GM23338 (cell line): Measurements from ENCODE around the gene NRN1L. TPM values are rescaled to one million over a fixed set of nuclear protein-coding genes. Genes with fewer than 3 reads are reported as not detected.

ENCODE experiments used
- ATAC-seq: fragments of 200-7000 bp; cut with Tn5 transposase; 3 replicates; pipeline ENCODE4 v1.9.1; 2020
- DNase-seq: peaks from one replicate; pipeline ENCODE4 v3.0.0-alpha.2; 2015; ENCODE audit warnings: low spot score
- H2AFZ ChIP-seq: fragments of 200-600 bp; sonication (generic); 2 replicates; pipeline ENCODE4 v1.8.0; 2016; ENCODE audit warnings: antibody characterized with exemption, mild to moderate bottlenecking, moderate library complexity
- H3F3A ChIP-seq: fragments of 200-600 bp; sonication (generic); replicated peaks from 2 replicates; pipeline ENCODE4 v1.8.0; 2017; ENCODE audit warnings: antibody characterized with exemption, mixed run types, low read depth
- H3K27ac ChIP-seq: fragments of 200-600 bp; sonication (generic); 2 replicates; pipeline ENCODE4 v1.6.1; 2016; ENCODE audit warnings: low read depth
- H3K27me3 ChIP-seq: fragments of 200-600 bp; sonication (generic); 2 replicates; pipeline ENCODE4 v1.8.0; 2016; ENCODE audit warnings: mild to moderate bottlenecking, mixed run types, moderate library complexity; ENCODE audit not compliant: insufficient read depth
- H3K36me3 ChIP-seq: fragments of 200-600 bp; sonication (generic); 2 replicates; pipeline ENCODE4 v1.8.0; 2016; ENCODE audit warnings: mild to moderate bottlenecking; ENCODE audit not compliant: insufficient read depth
- H3K4me1 ChIP-seq: fragments of 200-600 bp; sonication (generic); 2 replicates; pipeline ENCODE4 v1.8.0; 2016; ENCODE audit warnings: mild to moderate bottlenecking, moderate library complexity; ENCODE audit not compliant: insufficient read depth
- H3K4me2 ChIP-seq: fragments of 200-600 bp; sonication (generic); 2 replicates; pipeline ENCODE4 v1.7.1; 2017; ENCODE audit warnings: mixed run types
- H3K4me3 ChIP-seq: fragments of 200-600 bp; sonication (generic); 2 replicates; pipeline ENCODE4 v1.6.1; 2016; ENCODE audit warnings: mixed run types
- H3K79me2 ChIP-seq: fragments of 200-600 bp; sonication (generic); replicated peaks from 2 replicates; pipeline ENCODE4 v1.8.0; 2017; ENCODE audit warnings: mild to moderate bottlenecking; ENCODE audit not compliant: insufficient read depth
- H3K9me2 ChIP-seq: fragments of 200-600 bp; sonication (generic); 2 replicates; pipeline ENCODE4 v1.8.0; 2017; ENCODE audit not compliant: insufficient read depth
- H4K20me1 ChIP-seq: fragments of 200-600 bp; sonication (generic); replicated peaks from 2 replicates; pipeline ENCODE4 v1.8.0; 2017; ENCODE audit warnings: mild to moderate bottlenecking; ENCODE audit not compliant: insufficient read depth
- H3K27ac Mint-ChIP-seq: 2 replicates; pipeline ENCODE4 v1.8.0; 2020; ENCODE audit warnings: inconsistent platforms, mild to moderate bottlenecking, moderate library complexity, mixed read lengths
- H3K27me3 Mint-ChIP-seq: 3 replicates; pipeline ENCODE4 v1.8.0; 2022; ENCODE audit warnings: low read depth, mild to moderate bottlenecking, moderate library complexity, mixed read lengths, inconsistent platforms; ENCODE audit not compliant: insufficient read depth, poor library complexity
- H3K36me3 Mint-ChIP-seq: 3 replicates; pipeline ENCODE4 v1.8.0; 2021; ENCODE audit warnings: low read depth, mild to moderate bottlenecking, inconsistent platforms, moderate library complexity, mixed read lengths
- H3K4me1 Mint-ChIP-seq: 3 replicates; pipeline ENCODE4 v1.8.0; 2020; ENCODE audit warnings: mild to moderate bottlenecking, inconsistent platforms, mixed read lengths
- H3K4me3 Mint-ChIP-seq: 3 replicates; pipeline ENCODE4 v1.8.0; 2021; ENCODE audit warnings: moderate library complexity, mild to moderate bottlenecking, inconsistent platforms, mixed read lengths
- H3K9me3 Mint-ChIP-seq: 3 replicates; pipeline ENCODE4 v1.8.0; 2020; ENCODE audit warnings: moderate library complexity, mild to moderate bottlenecking, inconsistent platforms, mixed read lengths
- EZH2 ChIP-seq: fragments of 200-600 bp; sonication (generic); IDR thresholded peaks from one replicate; pipeline ENCODE4 v1.8.0; 2017; ENCODE audit warnings: antibody characterized with exemption, mild to moderate bottlenecking, low read depth; ENCODE audit not compliant: unreplicated experiment
- EZH2phosphoT487 ChIP-seq: fragments of 200-600 bp; sonication (generic); IDR thresholded peaks from one replicate; pipeline ENCODE4 v1.8.1; 2018; ENCODE audit warnings: antibody characterized with exemption; ENCODE audit not compliant: unreplicated experiment
- NANOG ChIP-seq: IDR thresholded peaks from 2 replicates; pipeline ENCODE4 v1.6.1; 2016; ENCODE audit warnings: antibody characterized with exemption, borderline replicate concordance
- POLR2AphosphoS5 ChIP-seq: IDR thresholded peaks from 2 replicates; pipeline ENCODE4 v1.6.1; 2016; ENCODE audit warnings: antibody characterized with exemption, low read depth
- STAT1 ChIP-seq: IDR thresholded peaks from one replicate; pipeline ENCODE4 v1.6.1; 2016; ENCODE audit warnings: antibody characterized with exemption; ENCODE audit not compliant: unreplicated experiment
- ZNF114 ChIP-seq: fragments of 250-450 bp; sonication (Bioruptor Pico); IDR thresholded peaks from 2 replicates; pipeline ENCODE4 v1.5.0; 2020; ENCODE audit warnings: mild to moderate bottlenecking, moderate library complexity
- ZNF331 ChIP-seq: fragments of 250-450 bp; sonication (Bioruptor Pico); IDR thresholded peaks from 2 replicates; pipeline ENCODE4 v1.5.0; 2020; ENCODE audit warnings: low read depth, mild to moderate bottlenecking, moderate library complexity
- polyA plus RNA-seq: library from polyadenylated mRNA; unstranded; fragments of >200 nt; fragmentation: Nextera tagmentation; extraction: Ambion mirVana; gene quantifications from 2 replicates; pipeline ENCODE4 v1.2.1, GENCODE V29; 2016
- total RNA-seq: library from RNA; depleted of rRNA; stranded (reverse); fragments of >200 nt; shearing (Covaris generic); gene quantifications from 2 replicates; pipeline ENCODE4 v1.2.3, GENCODE V29; 2014
- TF ChIP-seq, protein P1 (sequence below): IDR thresholded peaks from 2 replicates; pipeline ENCODE4 v1.6.1; 2016; ENCODE audit warnings: antibody characterized with exemption
- TF ChIP-seq, protein P2 (sequence below): fragments of 250-450 bp; sonication (Bioruptor Pico); IDR thresholded peaks from 2 replicates; pipeline ENCODE4 v1.5.0; 2020; ENCODE audit warnings: mild to moderate bottlenecking, moderate library complexity
- TF ChIP-seq, protein P3 (sequence below): IDR thresholded peaks from one replicate; pipeline ENCODE4 v1.6.1; 2018; ENCODE audit warnings: antibody characterized with exemption; ENCODE audit not compliant: unreplicated experiment

NRN1L gene
- total and polyA plus RNA-seq, 2 experiments from 2014 or later = 14.0 to 26.1 TPM

DNA sequence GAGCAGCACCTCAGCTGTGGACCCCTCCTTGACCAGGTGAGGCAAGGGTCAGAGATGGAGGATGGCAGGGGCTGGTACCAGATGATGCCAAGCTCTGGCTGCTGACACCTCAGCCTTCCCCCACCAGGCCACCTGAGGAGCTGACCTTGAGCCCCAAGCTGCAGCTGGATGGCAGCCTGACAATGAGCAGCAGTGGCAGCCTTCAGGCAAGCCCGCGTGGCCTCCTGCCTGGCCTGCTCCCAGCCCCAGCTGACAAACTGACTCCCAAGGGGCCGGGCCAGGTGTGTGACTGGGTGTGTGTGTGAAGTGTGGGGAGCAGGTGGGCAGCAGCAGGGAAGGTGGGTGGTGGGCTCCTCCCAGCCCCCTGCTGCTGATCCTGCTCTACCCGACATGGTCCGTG lies 4.7 kb upstream of the NRN1L start (continued):
- TF ChIP-seq, protein P1, sequence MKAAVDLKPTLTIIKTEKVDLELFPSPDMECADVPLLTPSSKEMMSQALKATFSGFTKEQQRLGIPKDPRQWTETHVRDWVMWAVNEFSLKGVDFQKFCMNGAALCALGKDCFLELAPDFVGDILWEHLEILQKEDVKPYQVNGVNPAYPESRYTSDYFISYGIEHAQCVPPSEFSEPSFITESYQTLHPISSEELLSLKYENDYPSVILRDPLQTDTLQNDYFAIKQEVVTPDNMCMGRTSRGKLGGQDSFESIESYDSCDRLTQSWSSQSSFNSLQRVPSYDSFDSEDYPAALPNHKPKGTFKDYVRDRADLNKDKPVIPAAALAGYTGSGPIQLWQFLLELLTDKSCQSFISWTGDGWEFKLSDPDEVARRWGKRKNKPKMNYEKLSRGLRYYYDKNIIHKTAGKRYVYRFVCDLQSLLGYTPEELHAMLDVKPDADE = no peak
- TF ChIP-seq EZH2phosphoT487 (no peak), ZNF331 (no peak), ZNF114 (CRISPR knock-in tag) (no peak), NANOG (no peak), POLR2AphosphoS5 (no peak)
- TF ChIP-seq, protein P2, sequence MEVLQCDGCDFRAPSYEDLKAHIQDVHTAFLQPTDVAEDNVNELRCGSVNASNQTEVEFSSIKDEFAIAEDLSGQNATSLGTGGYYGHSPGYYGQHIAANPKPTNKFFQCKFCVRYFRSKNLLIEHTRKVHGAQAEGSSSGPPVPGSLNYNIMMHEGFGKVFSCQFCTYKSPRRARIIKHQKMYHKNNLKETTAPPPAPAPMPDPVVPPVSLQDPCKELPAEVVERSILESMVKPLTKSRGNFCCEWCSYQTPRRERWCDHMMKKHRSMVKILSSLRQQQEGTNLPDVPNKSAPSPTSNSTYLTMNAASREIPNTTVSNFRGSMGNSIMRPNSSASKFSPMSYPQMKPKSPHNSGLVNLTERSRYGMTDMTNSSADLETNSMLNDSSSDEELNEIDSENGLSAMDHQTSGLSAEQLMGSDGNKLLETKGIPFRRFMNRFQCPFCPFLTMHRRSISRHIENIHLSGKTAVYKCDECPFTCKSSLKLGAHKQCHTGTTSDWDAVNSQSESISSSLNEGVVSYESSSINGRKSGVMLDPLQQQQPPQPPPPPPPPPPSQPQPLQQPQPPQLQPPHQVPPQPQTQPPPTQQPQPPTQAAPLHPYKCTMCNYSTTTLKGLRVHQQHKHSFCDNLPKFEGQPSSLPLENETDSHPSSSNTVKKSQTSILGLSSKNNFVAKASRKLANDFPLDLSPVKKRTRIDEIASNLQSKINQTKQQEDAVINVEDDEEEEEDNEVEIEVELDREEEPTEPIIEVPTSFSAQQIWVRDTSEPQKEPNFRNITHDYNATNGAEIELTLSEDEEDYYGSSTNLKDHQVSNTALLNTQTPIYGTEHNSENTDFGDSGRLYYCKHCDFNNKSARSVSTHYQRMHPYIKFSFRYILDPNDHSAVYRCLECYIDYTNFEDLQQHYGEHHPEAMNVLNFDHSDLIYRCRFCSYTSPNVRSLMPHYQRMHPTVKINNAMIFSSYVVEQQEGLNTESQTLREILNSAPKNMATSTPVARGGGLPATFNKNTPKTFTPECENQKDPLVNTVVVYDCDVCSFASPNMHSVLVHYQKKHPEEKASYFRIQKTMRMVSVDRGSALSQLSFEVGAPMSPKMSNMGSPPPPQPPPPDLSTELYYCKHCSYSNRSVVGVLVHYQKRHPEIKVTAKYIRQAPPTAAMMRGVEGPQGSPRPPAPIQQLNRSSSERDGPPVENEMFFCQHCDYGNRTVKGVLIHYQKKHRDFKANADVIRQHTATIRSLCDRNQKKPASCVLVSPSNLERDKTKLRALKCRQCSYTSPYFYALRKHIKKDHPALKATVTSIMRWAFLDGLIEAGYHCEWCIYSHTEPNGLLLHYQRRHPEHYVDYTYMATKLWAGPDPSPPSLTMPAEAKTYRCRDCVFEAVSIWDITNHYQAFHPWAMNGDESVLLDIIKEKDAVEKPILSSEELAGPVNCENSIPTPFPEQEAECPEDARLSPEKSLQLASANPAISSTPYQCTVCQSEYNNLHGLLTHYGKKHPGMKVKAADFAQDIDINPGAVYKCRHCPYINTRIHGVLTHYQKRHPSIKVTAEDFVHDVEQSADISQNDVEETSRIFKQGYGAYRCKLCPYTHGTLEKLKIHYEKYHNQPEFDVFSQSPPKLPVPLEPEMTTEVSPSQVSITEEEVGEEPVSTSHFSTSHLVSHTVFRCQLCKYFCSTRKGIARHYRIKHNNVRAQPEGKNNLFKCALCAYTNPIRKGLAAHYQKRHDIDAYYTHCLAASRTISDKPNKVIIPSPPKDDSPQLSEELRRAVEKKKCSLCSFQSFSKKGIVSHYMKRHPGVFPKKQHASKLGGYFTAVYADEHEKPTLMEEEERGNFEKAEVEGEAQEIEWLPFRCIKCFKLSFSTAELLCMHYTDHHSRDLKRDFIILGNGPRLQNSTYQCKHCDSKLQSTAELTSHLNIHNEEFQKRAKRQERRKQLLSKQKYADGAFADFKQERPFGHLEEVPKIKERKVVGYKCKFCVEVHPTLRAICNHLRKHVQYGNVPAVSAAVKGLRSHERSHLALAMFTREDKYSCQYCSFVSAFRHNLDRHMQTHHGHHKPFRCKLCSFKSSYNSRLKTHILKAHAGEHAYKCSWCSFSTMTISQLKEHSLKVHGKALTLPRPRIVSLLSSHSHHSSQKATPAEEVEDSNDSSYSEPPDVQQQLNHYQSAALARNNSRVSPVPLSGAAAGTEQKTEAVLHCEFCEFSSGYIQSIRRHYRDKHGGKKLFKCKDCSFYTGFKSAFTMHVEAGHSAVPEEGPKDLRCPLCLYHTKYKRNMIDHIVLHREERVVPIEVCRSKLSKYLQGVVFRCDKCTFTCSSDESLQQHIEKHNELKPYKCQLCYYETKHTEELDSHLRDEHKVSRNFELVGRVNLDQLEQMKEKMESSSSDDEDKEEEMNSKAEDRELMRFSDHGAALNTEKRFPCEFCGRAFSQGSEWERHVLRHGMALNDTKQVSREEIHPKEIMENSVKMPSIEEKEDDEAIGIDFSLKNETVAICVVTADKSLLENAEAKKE = no peak

DNA sequence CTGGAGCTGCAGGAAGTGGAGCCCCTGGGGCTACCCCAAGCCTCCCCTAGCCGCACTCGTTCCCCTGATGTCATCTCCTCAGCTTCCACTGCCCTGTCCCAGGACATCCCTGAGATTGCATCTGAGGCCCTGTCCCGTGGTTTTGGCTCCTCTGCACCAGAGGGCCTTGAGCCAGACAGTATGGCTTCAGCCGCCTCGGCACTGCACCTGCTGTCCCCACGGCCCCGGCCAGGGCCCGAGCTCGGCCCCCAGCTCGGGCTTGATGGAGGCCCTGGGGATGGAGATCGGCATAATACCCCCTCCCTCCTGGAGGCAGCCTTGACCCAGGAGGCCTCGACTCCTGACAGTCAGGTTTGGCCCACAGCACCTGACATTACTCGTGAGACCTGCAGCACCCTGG lies 4.1 kb upstream of the NRN1L start:
- peaks cover 11% of the 10 kb centered on the region for H3K4me1 Mint-ChIP-seq
- TF ChIP-seq STAT1 = no peak
- TF ChIP-seq EZH2 = no peak
- no peak for TF ChIP-seq ZNF114 (CRISPR knock-in tag)
- TF ChIP-seq, protein P3, sequence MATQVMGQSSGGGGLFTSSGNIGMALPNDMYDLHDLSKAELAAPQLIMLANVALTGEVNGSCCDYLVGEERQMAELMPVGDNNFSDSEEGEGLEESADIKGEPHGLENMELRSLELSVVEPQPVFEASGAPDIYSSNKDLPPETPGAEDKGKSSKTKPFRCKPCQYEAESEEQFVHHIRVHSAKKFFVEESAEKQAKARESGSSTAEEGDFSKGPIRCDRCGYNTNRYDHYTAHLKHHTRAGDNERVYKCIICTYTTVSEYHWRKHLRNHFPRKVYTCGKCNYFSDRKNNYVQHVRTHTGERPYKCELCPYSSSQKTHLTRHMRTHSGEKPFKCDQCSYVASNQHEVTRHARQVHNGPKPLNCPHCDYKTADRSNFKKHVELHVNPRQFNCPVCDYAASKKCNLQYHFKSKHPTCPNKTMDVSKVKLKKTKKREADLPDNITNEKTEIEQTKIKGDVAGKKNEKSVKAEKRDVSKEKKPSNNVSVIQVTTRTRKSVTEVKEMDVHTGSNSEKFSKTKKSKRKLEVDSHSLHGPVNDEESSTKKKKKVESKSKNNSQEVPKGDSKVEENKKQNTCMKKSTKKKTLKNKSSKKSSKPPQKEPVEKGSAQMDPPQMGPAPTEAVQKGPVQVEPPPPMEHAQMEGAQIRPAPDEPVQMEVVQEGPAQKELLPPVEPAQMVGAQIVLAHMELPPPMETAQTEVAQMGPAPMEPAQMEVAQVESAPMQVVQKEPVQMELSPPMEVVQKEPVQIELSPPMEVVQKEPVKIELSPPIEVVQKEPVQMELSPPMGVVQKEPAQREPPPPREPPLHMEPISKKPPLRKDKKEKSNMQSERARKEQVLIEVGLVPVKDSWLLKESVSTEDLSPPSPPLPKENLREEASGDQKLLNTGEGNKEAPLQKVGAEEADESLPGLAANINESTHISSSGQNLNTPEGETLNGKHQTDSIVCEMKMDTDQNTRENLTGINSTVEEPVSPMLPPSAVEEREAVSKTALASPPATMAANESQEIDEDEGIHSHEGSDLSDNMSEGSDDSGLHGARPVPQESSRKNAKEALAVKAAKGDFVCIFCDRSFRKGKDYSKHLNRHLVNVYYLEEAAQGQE = no peak
- no peak for TF ChIP-seq ZNF331

More for the DNA sequence above, 4.1 kb upstream of the NRN1L start:
- Histone ChIP-seq H3K9me2 (no peaks in the 10 kb centered on the region), H2AFZ (no peak overlapping the region), H3K79me2 (peaks cover 2% of the 10 kb centered on the region; the same call in 1 of the 2 replicates), H3K27ac (no peak overlapping the region), H3K4me1 (peaks cover 15% of the 10 kb centered on the region), H3K4me2 (no peak overlapping the region), H3K36me3 (peaks cover 25% of the 10 kb centered on the region; the same call in 1 of the 2 replicates), H3K4me3 (no peak overlapping the region), H3F3A (peaks cover 17% of the 10 kb centered on the region; the same call in 1 of the 2 replicates), H4K20me1 (no peaks in the 10 kb centered on the region; the same call in 1 of the 2 replicates), H3K27me3 (no peaks in the 10 kb centered on the region)
- Mint-ChIP-seq H3K9me3 (no peaks in the 10 kb centered on the region; the same call in 2 of the 3 replicates), H3K27me3 (peaks cover 18% of the 10 kb centered on the region), H3K27ac (no peak overlapping the region), H3K4me3 (no peak overlapping the region; the same call in 2 of the 3 replicates), H3K36me3 (peaks cover 65% of the 10 kb centered on the region)
- DNase-seq = no peak
- no peak for ATAC-seq
